ENCODE measurements around the gene AP3B2.

Gene AP3B2

GRCh38 chr15:82635798-82636197, 73.9 kb downstream of the AP3B2 start:
- ATAC-seq: no peak
- no peak for TF ChIP-seq OSR1 (CRISPR knock-in tag; IDR thresholded peaks at IDR 0.05)

- no peak for ATAC-seq
- TF ChIP-seq CREB5 (CRISPR knock-in tag; IDR thresholded peaks at IDR 0.05; ENCODE audit: low read depth): no peak
- TF ChIP-seq PATZ1 (CRISPR knock-in tag; IDR thresholded peaks at IDR 0.05; ENCODE audit: borderline replicate concordance): no peak
- TF ChIP-seq OSR1 (CRISPR knock-in tag; IDR thresholded peaks at IDR 0.05): no peak
- no peak for TF ChIP-seq RARB (CRISPR knock-in tag; IDR thresholded peaks at IDR 0.05)
- no peak for TF ChIP-seq ZNF565 (CRISPR knock-in tag; conservative IDR thresholded peaks at IDR 0.05; ENCODE audit: low read depth)
- no peak for TF ChIP-seq ZFP30 (CRISPR knock-in tag; IDR thresholded peaks at IDR 0.05)
- no peak for TF ChIP-seq PPARA (CRISPR knock-in tag; IDR thresholded peaks at IDR 0.05; ENCODE audit: borderline replicate concordance)
- no peak for TF ChIP-seq ZFP3 (CRISPR knock-in tag; IDR thresholded peaks at IDR 0.05)
- no peak for TF ChIP-seq TOX (CRISPR knock-in tag; IDR thresholded peaks at IDR 0.05; ENCODE audit: borderline replicate concordance)
- no peak for TF ChIP-seq ZNF70 (CRISPR knock-in tag; IDR thresholded peaks at IDR 0.05)
- TF ChIP-seq ZNF8 (CRISPR knock-in tag; IDR thresholded peaks at IDR 0.05): no peak
- TF ChIP-seq TCF4 (CRISPR knock-in tag; IDR thresholded peaks at IDR 0.05; ENCODE audit: borderline replicate concordance): no peak
- no peak for TF ChIP-seq POU6F1 (CRISPR knock-in tag; IDR thresholded peaks at IDR 0.05; ENCODE audit: borderline replicate concordance, low read depth)
- no peak for TF ChIP-seq TSHZ2 (CRISPR knock-in tag; IDR thresholded peaks at IDR 0.05)
- no peak for TF ChIP-seq SNAI2 (CRISPR knock-in tag; IDR thresholded peaks at IDR 0.05)
Observed at GRCh38 chr15:82630033-82630432, 79.6 kb downstream of the AP3B2 start.

- no peak for ATAC-seq
- no peak for TF ChIP-seq BACH2 (CRISPR knock-in tag; IDR thresholded peaks at IDR 0.05; ENCODE audit: borderline replicate concordance)
- no peak for TF ChIP-seq ZNF8 (CRISPR knock-in tag; IDR thresholded peaks at IDR 0.05)
- no peak for TF ChIP-seq ZNF70 (CRISPR knock-in tag; IDR thresholded peaks at IDR 0.05)
Observed at GRCh38 chr15:82625136-82625535, 84.5 kb downstream of the AP3B2 start.

- no peak for ATAC-seq
- TF ChIP-seq POU6F1 (CRISPR knock-in tag; IDR thresholded peaks at IDR 0.05; ENCODE audit: borderline replicate concordance, low read depth): no peak
- TF ChIP-seq PATZ1 (CRISPR knock-in tag; IDR thresholded peaks at IDR 0.05; ENCODE audit: borderline replicate concordance): no peak
- no peak for TF ChIP-seq PPARA (CRISPR knock-in tag; IDR thresholded peaks at IDR 0.05; ENCODE audit: borderline replicate concordance)
- no peak for TF ChIP-seq ISL1 (CRISPR knock-in tag; IDR thresholded peaks at IDR 0.05)
- TF ChIP-seq TCF4 (CRISPR knock-in tag; IDR thresholded peaks at IDR 0.05; ENCODE audit: borderline replicate concordance): no peak
- no peak for TF ChIP-seq TSHZ2 (CRISPR knock-in tag; IDR thresholded peaks at IDR 0.05)
- TF ChIP-seq CSRNP3 (CRISPR knock-in tag; IDR thresholded peaks at IDR 0.05): no peak
- no peak for TF ChIP-seq TOX (CRISPR knock-in tag; IDR thresholded peaks at IDR 0.05; ENCODE audit: borderline replicate concordance)
- no peak for TF ChIP-seq BACH2 (CRISPR knock-in tag; IDR thresholded peaks at IDR 0.05; ENCODE audit: borderline replicate concordance)
- no peak for TF ChIP-seq ZNF8 (CRISPR knock-in tag; IDR thresholded peaks at IDR 0.05)
- no peak for TF ChIP-seq CSDC2 (CRISPR knock-in tag; IDR thresholded peaks at IDR 0.05)
- no peak for TF ChIP-seq ESRRG (CRISPR knock-in tag; IDR thresholded peaks at IDR 0.05)
Observed at GRCh38 chr15:82624438-82624837, 85.2 kb downstream of the AP3B2 start.

Data from SK-N-SH treated with all-trans-retinoic acid at 6 μM for 48 hours (cell line).